ENCODE results near the gene GLIS2.

- TF ChIP-seq ZSCAN18 (CRISPR knock-in tag; IDR thresholded peaks at IDR 0.05) (no peak), CTCF (IDR thresholded peaks at IDR 0.05) (no peak), IRF2 (CRISPR knock-in tag; IDR thresholded peaks at IDR 0.05; ENCODE audit: borderline replicate concordance, low read depth) (no peak), ATF3 (CRISPR knock-in tag; conservative IDR thresholded peaks at IDR 0.05) (no peak), USF1 (CRISPR knock-in tag; IDR thresholded peaks at IDR 0.05) (no peak), ATF2 (CRISPR knock-in tag; IDR thresholded peaks at IDR 0.05; ENCODE audit: borderline replicate concordance, low read depth) (no peak), FOXP1 (CRISPR knock-in tag; IDR thresholded peaks at IDR 0.05; ENCODE audit: borderline replicate concordance) (no peak), TEAD4 (CRISPR knock-in tag; IDR thresholded peaks at IDR 0.05) (no peak), MAX (CRISPR knock-in tag; IDR thresholded peaks at IDR 0.05) (no peak), CREM (CRISPR knock-in tag; IDR thresholded peaks at IDR 0.05) (no peak), NFYB (CRISPR knock-in tag; conservative IDR thresholded peaks at IDR 0.05; ENCODE audit: low read depth) (no peak), CBFB (CRISPR knock-in tag; IDR thresholded peaks at IDR 0.05; ENCODE audit: low read depth) (no peak), ATF1 (CRISPR knock-in tag; IDR thresholded peaks at IDR 0.05) (no peak), JUN (CRISPR knock-in tag; IDR thresholded peaks at IDR 0.05) (no peak)
Observed at GRCh38 chr16:4338125-4338582, 22.3 kb downstream of the GLIS2 start.
